Esophagus squamous epithelium (tissue), 5 donors: ENCODE results near the gene WDFY3. TPM values are rescaled to one million over a fixed set of nuclear protein-coding genes. Genes with fewer than 3 reads are reported as not detected.
A peak's percentile ranks its signal among the peaks of the same experiment; 100 is the strongest.
"Not testable (repeated sequence)": the region's sequence is repeated elsewhere in the genome, so short reads cannot be mapped to it uniquely, and the experiment has no call there.

Source experiments
- DNase-seq: peaks from one replicate; lab custom pipeline; 2025; lab: John Stamatoyannopoulos, UW
- H3K27ac ChIP-seq, 4 donors: fragments of 200-600 bp; sonication (generic); one replicate each; pipeline ENCODE4 v1.5.1; 2016 to 2019; ENCODE audit warnings: mild to moderate bottlenecking in 1 of 4
- H3K27me3 ChIP-seq, 4 donors: fragments of 200-600 bp; sonication (generic); 1 replicate in 3 of 4; 2 replicates in 1 of 4; pipeline versions ENCODE4 v1.5.1 to v1.6.0; 2017 to 2021; ENCODE audit warnings: antibody characterized with exemption in 1 of 4
- H3K36me3 ChIP-seq, 3 donors: fragments of 200-600 bp; sonication (generic); one replicate each; pipeline ENCODE4 v1.5.1; 2016 to 2019
- H3K4me1 ChIP-seq, 3 donors: fragments of 200-600 bp; sonication (generic); one replicate each; pipeline ENCODE4 v1.5.1; 2017 to 2019
- H3K4me3 ChIP-seq, 4 donors: fragments of 200-600 bp; sonication (generic); 1 replicate in 3 of 4; 2 replicates in 1 of 4; pipeline ENCODE4 v1.5.1; 2016 to 2019; ENCODE audit warnings: mild to moderate bottlenecking in 2 of 4, moderate library complexity in 1 of 4
- H3K9me3 ChIP-seq, 3 donors: fragments of 200-600 bp; sonication (generic); one replicate each; pipeline ENCODE4 v1.5.1; 2016 to 2019
- CTCF ChIP-seq, 6 experiments: fragments of 450-650 bp in 4 of 6; fragments of 200-600 bp in 2 of 6; sonication (generic) in 2 of 6; IDR thresholded peaks; one replicate each; pipeline ENCODE4 v1.5.1; 2016 to 2019; ENCODE audit warnings: antibody characterized with exemption in 6 of 6, mild to moderate bottlenecking in 4 of 6, moderate library complexity in 4 of 6
- POLR2A ChIP-seq, 4 donors: fragments of 450-650 bp; IDR thresholded peaks; one replicate each; pipeline ENCODE4 v1.6.1; 2017; ENCODE audit warnings: antibody characterized with exemption in 4 of 4, mild to moderate bottlenecking in 4 of 4, moderate library complexity in 3 of 4
- WGBS, 2 donors: methylation state at CpG; one replicate each; pipeline ENCODE4 v1.1.5; 2018; 5-methylcytosine and 5-hydroxymethylcytosine counted together
- intact Hi-C: fragments of 100-400 bp; cut with DNase I; formaldehyde crosslinking; loops from one replicate; pipeline ENCODE4 v1.15.0; 2022
- total RNA-seq, 4 donors: library from RNA; depleted of rRNA; stranded (reverse); fragments of >200 nt; gene quantifications; one replicate each; pipeline ENCODE4 v1.1.0, GENCODE V29; 2016
- donor health status: DM: yes; HTN: yes; CAD: no.

WDFY3 gene
- total RNA-seq, 4 donors from 2014 or later = 30.9 to 70.0 (median 42.2) TPM

GRCh38 chr4:84685105-84685504, 281.4 kb downstream of the WDFY3 start:
- Histone ChIP-seq H3K36me3 (peaks cover 0 to 100% (median 0%) of the 10 kb centered on the region in 3 donors), H3K9me3 (no peaks in the 10 kb centered on the region), H3K4me1 (peaks cover 0 to 13% (median 0%) of the 10 kb centered on the region in 3 donors), H3K27me3 (no peaks in the 10 kb centered on the region), H3K4me3 (no peak overlapping the region), H3K27ac (no peak overlapping the region)
- DNase-seq = no peak
- intact Hi-C loops = no loop called here
- no peak for TF ChIP-seq CTCF (IDR thresholded peaks at IDR 0.05)
- TF ChIP-seq POLR2A (IDR thresholded peaks at IDR 0.05) = no peak
- WGBS, 2 donors = 80 to 90% methylated on average over 1 of the region's 1 CpG

GRCh38 chr4:84684361-84684760, 282.1 kb downstream of the WDFY3 start:
- H3K36me3 ChIP-seq = peaks cover 0 to 100% (median 0%) of the 10 kb centered on the region in 3 donors
- H3K9me3 ChIP-seq = no peaks in the 10 kb centered on the region
- no peak overlapping the region for H3K4me3 ChIP-seq
- intact Hi-C loops = no loop called here
- WGBS, 2 donors = 78 to 91% methylated on average over 3 of the region's 3 CpGs
- DNase-seq = no peak
- no peak overlapping the region for H3K27ac ChIP-seq
- H3K27me3 ChIP-seq = no peaks in the 10 kb centered on the region
- peaks cover 0 to 13% (median 0%) of the 10 kb centered on the region in 3 donors for H3K4me1 ChIP-seq
- TF ChIP-seq CTCF (IDR thresholded peaks at IDR 0.05) (no peak), POLR2A (IDR thresholded peaks at IDR 0.05) (no peak)

- H3K4me1 ChIP-seq = peaks cover 0 to 13% (median 0%) of the 10 kb centered on the region in 3 donors
- intact Hi-C loops = no loop called here
- 78 to 87% methylated on average over 6 to 7 of the region's 7 CpGs for WGBS, 2 donors
- H3K4me3 ChIP-seq = no peak overlapping the region
- DNase-seq = no peak
- H3K27ac ChIP-seq = peak overlapping the region in 1 of 4 donors; percentile 22
- no peaks in the 10 kb centered on the region for H3K27me3 ChIP-seq
- no peaks in the 10 kb centered on the region for H3K9me3 ChIP-seq
- peaks cover 0 to 100% (median 0%) of the 10 kb centered on the region in 3 donors for H3K36me3 ChIP-seq
- TF ChIP-seq CTCF (IDR thresholded peaks at IDR 0.05) (no peak), POLR2A (IDR thresholded peaks at IDR 0.05) (no peak)
These were observed 283.2 kb downstream of the WDFY3 start for GRCh38 chr4:84683064-84683850.

- DNase-seq, H3K9me3 ChIP-seq, H3K27me3 ChIP-seq, H3K4me3 ChIP-seq, H3K27ac ChIP-seq, intact Hi-C loops: not testable (repeated sequence)
- peaks cover 0 to 100% (median under 1%) of the 10 kb centered on the region in 3 donors for H3K36me3 ChIP-seq
- peaks cover 0 to 13% (median 0%) of the 10 kb centered on the region in 3 donors for H3K4me1 ChIP-seq
- WGBS, 2 donors = 59 to 78% methylated on average over 4 of the region's 4 CpGs
These were observed 283.8 kb downstream of the WDFY3 start for GRCh38 chr4:84682661-84683060.

- H3K4me1 ChIP-seq = peaks cover 0 to 13% (median 0%) of the 10 kb centered on the region in 3 donors
- no peaks in the 10 kb centered on the region for H3K27me3 ChIP-seq
- H3K4me3 ChIP-seq = no peak overlapping the region
- TF ChIP-seq CTCF (IDR thresholded peaks at IDR 0.05) (no peak), POLR2A (IDR thresholded peaks at IDR 0.05) (no peak)
- peaks cover 0 to 100% (median 9%) of the 10 kb centered on the region in 3 donors for H3K36me3 ChIP-seq
- no peak for DNase-seq
- H3K27ac ChIP-seq = no peak overlapping the region
- WGBS, 2 donors = 55 to 79% methylated on average over 2 of the region's 2 CpGs
- intact Hi-C loops = no loop called here
- no peaks in the 10 kb centered on the region for H3K9me3 ChIP-seq
These were observed 284.8 kb downstream of the WDFY3 start for GRCh38 chr4:84681486-84682274.
